ENCODE data around the gene HBS1L. TPM values are rescaled to one million over a fixed set of nuclear protein-coding genes. Genes with fewer than 3 reads are reported as not detected.

The HBS1L gene
- total RNA-seq, 1 experiment from 2014 or later: 97.0 TPM

DNA sequence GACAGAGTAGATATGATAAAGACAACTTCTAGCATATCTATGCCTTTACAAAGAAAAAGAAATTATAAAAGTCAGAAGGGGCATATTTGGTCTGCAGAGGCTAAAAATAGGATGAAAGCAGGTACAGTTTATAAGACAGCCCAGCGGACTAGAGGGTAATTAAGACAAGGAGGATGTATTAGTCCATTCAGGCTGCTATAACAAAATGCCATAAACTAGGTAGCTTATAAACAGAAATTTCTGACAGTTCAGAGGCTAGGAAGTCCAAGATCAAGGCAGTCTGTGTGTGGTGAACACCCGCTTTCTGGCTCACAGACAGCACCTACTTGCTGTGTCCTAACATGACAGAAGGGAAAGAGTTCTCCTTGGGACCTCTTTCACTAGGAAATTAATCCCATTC is 5.7 kb downstream of the HBS1L start:
- H3K9me3 Mint-ChIP-seq (ENCODE audit: unreplicated experiment): no peaks in the 10 kb centered on the region
- intact Hi-C loops (cut with micrococcal nuclease): no loop called here
- ChIA-PET CTCF (no interaction called here), POLR2A (no interaction called here)
- no peak overlapping the region for H3K27ac Mint-ChIP-seq (ENCODE audit: low read depth, unreplicated experiment)
- no peak overlapping the region for H3K4me3 Mint-ChIP-seq (ENCODE audit: unreplicated experiment)
- no peaks in the 10 kb centered on the region for H3K27me3 Mint-ChIP-seq (ENCODE audit: insufficient read depth, unreplicated experiment)
- TF ChIP-seq CTCF (IDR thresholded peaks at IDR 0.05; ENCODE audit: unreplicated experiment): no peak
- H3K4me1 Mint-ChIP-seq (ENCODE audit: insufficient read depth, unreplicated experiment): peaks cover 30% of the 10 kb centered on the region
- H3K36me3 Mint-ChIP-seq (ENCODE audit: insufficient read depth, unreplicated experiment): peaks cover 41% of the 10 kb centered on the region
- BruUV-seq (replicated peaks): no TSS peak
- no peak for DNase-seq (ENCODE audit: unreplicated experiment)

DNA sequence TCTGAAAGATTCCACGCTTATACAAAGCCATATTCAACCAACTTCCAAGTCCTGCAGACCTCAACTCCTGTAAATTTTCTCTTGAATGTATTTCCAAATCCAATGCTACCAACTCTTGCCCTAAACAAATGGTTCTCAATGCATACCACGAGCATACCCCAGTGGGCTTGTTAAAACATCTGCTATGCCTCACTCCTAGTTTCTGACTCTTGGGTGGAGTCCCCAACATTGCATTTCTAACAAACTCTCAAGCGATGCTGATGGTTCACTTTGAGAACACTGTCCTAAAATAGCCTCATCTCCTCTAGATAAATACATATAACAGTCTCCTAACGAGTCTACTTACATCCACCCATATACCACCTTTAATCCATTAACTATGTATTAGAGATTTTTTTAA is 7.3 kb downstream of the HBS1L start:
- ChIA-PET CTCF (interaction anchor here (0.7 kb wide), 1 partner anchor 1000 kb away, joined by 3 read pairs; no protein-coding TSS in a partner anchor), POLR2A (no interaction called here)
- H3K27ac Mint-ChIP-seq (ENCODE audit: low read depth, unreplicated experiment): no peak overlapping the region
- no peaks in the 10 kb centered on the region for H3K9me3 Mint-ChIP-seq (ENCODE audit: unreplicated experiment)
- peaks cover 41% of the 10 kb centered on the region for H3K36me3 Mint-ChIP-seq (ENCODE audit: insufficient read depth, unreplicated experiment)
- peaks cover 23% of the 10 kb centered on the region for H3K4me1 Mint-ChIP-seq (ENCODE audit: insufficient read depth, unreplicated experiment)
- H3K4me3 Mint-ChIP-seq (ENCODE audit: unreplicated experiment): no peak overlapping the region
- DNase-seq (ENCODE audit: unreplicated experiment): no peak
- intact Hi-C loops (cut with micrococcal nuclease): no loop called here
- no TSS peak for BruUV-seq (replicated peaks)
- H3K27me3 Mint-ChIP-seq (ENCODE audit: insufficient read depth, unreplicated experiment): no peaks in the 10 kb centered on the region
- TF ChIP-seq CTCF (IDR thresholded peaks at IDR 0.05; ENCODE audit: unreplicated experiment): no peak

GRCh38 chr6:135046912-135047311 is 7.7 kb downstream of the HBS1L start:
- DNase-seq (ENCODE audit: unreplicated experiment): no peak
- ChIA-PET CTCF (interaction anchor here (0.6 to 0.7 kb wide), 4 partner anchors 47 to 1000 kb away, joined by 3 to 5 read pairs (median 3); no protein-coding TSS in a partner anchor), POLR2A (interaction anchor here (0.5 to 1.5 kb wide), 2 partner anchors 8 to 224 kb away, joined by 4 to 9 read pairs; partner anchors contain the start of gene HBS1L)
- no peak for TF ChIP-seq CTCF (IDR thresholded peaks at IDR 0.05; ENCODE audit: unreplicated experiment)
- Mint-ChIP-seq H3K36me3 (ENCODE audit: insufficient read depth, unreplicated experiment) (peaks cover 41% of the 10 kb centered on the region), H3K27me3 (ENCODE audit: insufficient read depth, unreplicated experiment) (no peaks in the 10 kb centered on the region), H3K4me3 (ENCODE audit: unreplicated experiment) (no peak overlapping the region), H3K4me1 (ENCODE audit: insufficient read depth, unreplicated experiment) (peaks cover 21% of the 10 kb centered on the region), H3K9me3 (ENCODE audit: unreplicated experiment) (no peaks in the 10 kb centered on the region), H3K27ac (ENCODE audit: low read depth, unreplicated experiment) (no peak overlapping the region)
- BruUV-seq (replicated peaks): no TSS peak
- intact Hi-C loops (cut with micrococcal nuclease): no loop called here

- no peaks in the 10 kb centered on the region for H3K9me3 Mint-ChIP-seq (ENCODE audit: unreplicated experiment)
- TF ChIP-seq CTCF (IDR thresholded peaks at IDR 0.05; ENCODE audit: unreplicated experiment): no peak
- no peak for DNase-seq (ENCODE audit: unreplicated experiment)
- BruUV-seq (replicated peaks): no TSS peak
- H3K36me3 Mint-ChIP-seq (ENCODE audit: insufficient read depth, unreplicated experiment): peaks cover 44% of the 10 kb centered on the region
- no peak overlapping the region for H3K4me3 Mint-ChIP-seq (ENCODE audit: unreplicated experiment)
- CTCF ChIA-PET: no interaction called here
- POLR2A ChIA-PET: interaction anchor here (1.3 kb wide), 1 partner anchor 9 kb away, joined by 5 read pairs; no protein-coding TSS in a partner anchor
- peaks cover 13% of the 10 kb centered on the region for H3K4me1 Mint-ChIP-seq (ENCODE audit: insufficient read depth, unreplicated experiment)
- H3K27me3 Mint-ChIP-seq (ENCODE audit: insufficient read depth, unreplicated experiment): no peaks in the 10 kb centered on the region
- intact Hi-C loops (cut with micrococcal nuclease): no loop called here
- no peak overlapping the region for H3K27ac Mint-ChIP-seq (ENCODE audit: low read depth, unreplicated experiment)
These were observed 10.0 kb downstream of the HBS1L start for GRCh38 chr6:135044639-135045038.
